ENCODE data around the gene DHRS12.

DHRS12 gene

GRCh38 chr13:51747438-51748434 lies 56.2 kb downstream of the DHRS12 start:
- DNase-seq = no peak

GRCh38 chr13:51746802-51747201 lies 57.2 kb downstream of the DHRS12 start:
- no peak for DNase-seq

- no peak for DNase-seq
These were observed 58.7 kb downstream of the DHRS12 start for GRCh38 chr13:51745243-51745642.

GRCh38 chr13:51742611-51743010 lies 61.4 kb downstream of the DHRS12 start:
- DNase-seq = no peak

GRCh38 chr13:51742031-51742430 lies 61.9 kb downstream of the DHRS12 start:
- no peak for DNase-seq

GRCh38 chr13:51740698-51741097 lies 63.3 kb downstream of the DHRS12 start:
- no peak for DNase-seq

- DNase-seq = no peak
These were observed 64.8 kb downstream of the DHRS12 start for GRCh38 chr13:51739027-51739764.

GRCh38 chr13:51738226-51738905 lies 65.6 kb downstream of the DHRS12 start:
- DNase-seq = no peak

GRCh38 chr13:51737609-51738008 lies 66.4 kb downstream of the DHRS12 start:
- no peak for DNase-seq

- no peak for DNase-seq
These were observed 69.2 kb downstream of the DHRS12 start for GRCh38 chr13:51734786-51735185.

- no peak for DNase-seq
These were observed 70.3 kb downstream of the DHRS12 start for GRCh38 chr13:51733374-51734298.

- DNase-seq = no peak
These were observed 72.2 kb downstream of the DHRS12 start for GRCh38 chr13:51731759-51732158.

GRCh38 chr13:51730927-51731326 lies 73.0 kb downstream of the DHRS12 start:
- DNase-seq = no peak

GRCh38 chr13:51729866-51730553 lies 74.0 kb downstream of the DHRS12 start:
- DNase-seq = no peak

GRCh38 chr13:51728972-51729371 lies 75.0 kb downstream of the DHRS12 start:
- DNase-seq = no peak

GRCh38 chr13:51728275-51728673 lies 75.7 kb downstream of the DHRS12 start:
- DNase-seq = no peak

- DNase-seq = no peak
These were observed 76.2 kb downstream of the DHRS12 start for GRCh38 chr13:51727634-51728274.

- no peak for DNase-seq
These were observed 77.3 kb downstream of the DHRS12 start for GRCh38 chr13:51726446-51727193.

GRCh38 chr13:51724721-51725120 lies 79.2 kb downstream of the DHRS12 start:
- DNase-seq = no peak

- no peak for DNase-seq
These were observed 80.4 kb downstream of the DHRS12 start for GRCh38 chr13:51723529-51723928.

All from NCI-H524 treated with DMSO at 0.1 percent for 48 hours (cell line).